Measurements from ENCODE around the gene SULT1A1.

Gene SULT1A1

DNA sequence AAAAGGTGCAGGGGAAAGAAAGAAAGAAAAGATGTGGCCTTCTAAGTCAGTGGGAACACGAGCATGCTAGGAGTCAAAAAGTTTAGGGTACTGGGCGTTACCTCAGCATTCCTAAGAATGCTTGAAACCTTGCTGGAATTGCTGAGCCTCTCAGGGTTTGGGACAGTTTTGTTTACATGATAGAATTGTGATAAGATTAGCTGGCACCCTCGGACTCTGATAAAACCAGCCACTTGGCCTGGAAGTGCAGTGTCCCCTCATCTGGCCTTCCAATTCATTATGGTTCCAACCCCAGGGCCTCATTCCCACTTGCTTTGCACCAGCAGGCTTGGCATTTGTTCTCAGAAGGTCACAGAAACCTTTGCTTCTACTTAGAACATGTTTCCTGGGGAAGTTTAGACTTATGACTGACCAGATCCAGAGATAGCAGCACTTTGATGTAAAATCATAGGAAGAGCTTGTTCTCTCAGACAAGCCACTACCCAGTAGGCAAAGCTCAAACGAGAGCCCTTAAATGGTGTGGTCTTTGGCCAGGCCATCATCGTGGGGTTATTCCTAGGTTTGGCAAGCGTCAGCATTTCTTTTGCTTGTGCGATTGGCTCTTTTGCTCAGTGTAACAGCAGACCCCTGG, 48.2 kb downstream of the SULT1A1 start:
- no peak for DNase-seq (ENCODE audit: low read depth in 2 of 2, low spot score in 1 of 2)

DNA sequence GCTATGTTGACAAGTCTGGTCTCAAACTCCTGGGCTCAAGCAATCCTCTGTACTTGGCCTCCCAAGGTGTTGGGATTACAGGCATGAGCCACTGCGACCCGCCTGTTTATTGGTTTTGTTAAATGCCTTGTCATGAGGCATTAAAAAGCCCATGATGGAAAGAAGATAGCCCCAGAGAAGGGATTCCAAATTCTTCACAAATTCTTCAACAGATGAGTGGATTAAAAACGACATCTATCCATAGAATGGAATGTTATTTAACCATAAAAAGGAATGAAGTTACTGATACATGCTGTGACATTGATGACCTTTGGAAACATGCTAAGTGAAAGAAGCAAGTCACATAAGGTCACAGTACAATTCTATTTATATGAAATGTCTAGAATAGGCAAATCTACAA, 51.4 kb downstream of the SULT1A1 start:
- DNase-seq (ENCODE audit: low read depth in 2 of 2, low spot score in 1 of 2) = no peak

DNA sequence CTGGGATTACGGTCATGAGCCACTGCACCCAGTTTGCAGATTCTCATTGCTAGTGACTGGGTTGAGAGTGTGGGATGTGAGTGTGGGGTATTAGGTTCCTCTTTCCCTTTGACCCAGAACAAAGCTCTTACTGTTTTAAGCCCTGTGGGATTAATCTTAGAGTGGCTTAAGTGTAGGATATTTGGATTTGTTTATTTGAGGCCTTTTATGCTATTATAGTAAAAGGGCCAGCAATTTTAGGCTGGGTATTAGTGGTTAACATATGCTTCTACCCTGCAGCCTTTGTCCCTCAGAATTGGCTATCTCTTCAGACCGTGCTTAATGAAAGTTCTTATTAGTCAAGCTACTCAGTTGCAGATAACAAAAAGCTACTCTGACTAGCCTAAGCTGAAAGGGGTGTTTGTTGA, 52.9 kb downstream of the SULT1A1 start:
- DNase-seq (ENCODE audit: low read depth in 2 of 2, low spot score in 1 of 2) = no peak

DNA sequence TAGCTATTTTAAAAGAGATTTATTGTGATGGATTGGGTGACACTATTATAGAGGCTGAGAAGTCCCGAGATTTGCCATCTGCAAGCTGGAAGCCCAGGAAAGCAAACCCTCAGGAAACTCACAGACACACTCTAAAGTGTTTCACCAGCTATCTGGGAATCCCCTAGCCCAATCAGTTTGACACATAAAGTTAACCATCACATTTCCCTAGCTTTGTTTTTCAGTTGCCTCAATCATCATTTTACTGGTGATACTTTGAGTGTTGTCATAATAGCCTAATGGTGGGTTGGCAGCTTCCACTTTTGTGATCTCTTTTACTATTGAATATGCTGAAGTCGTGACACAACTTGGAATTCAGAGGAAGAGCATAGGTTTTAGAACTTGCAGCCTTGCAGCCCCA, 54.3 kb downstream of the SULT1A1 start:
- no peak for DNase-seq (ENCODE audit: low read depth in 2 of 2, low spot score in 1 of 2)

All from stimulated activated CD8-positive, alpha-beta memory T cell treated with anti-CD3 and anti-CD28 coated beads, Interleukin-4, amount 100 ng/mL, for 4 hours (primary cell).